Activated naive CD4-positive, alpha-beta T cell treated with Interleukin-2 at 50 U/mL for 16 hours (primary cell): ENCODE results near the gene RPL22.

Experiments
- DNase-seq: peaks from one replicate; pipeline ENCODE4 v3.0.0-alpha.2; 2020

Gene RPL22

DNA sequence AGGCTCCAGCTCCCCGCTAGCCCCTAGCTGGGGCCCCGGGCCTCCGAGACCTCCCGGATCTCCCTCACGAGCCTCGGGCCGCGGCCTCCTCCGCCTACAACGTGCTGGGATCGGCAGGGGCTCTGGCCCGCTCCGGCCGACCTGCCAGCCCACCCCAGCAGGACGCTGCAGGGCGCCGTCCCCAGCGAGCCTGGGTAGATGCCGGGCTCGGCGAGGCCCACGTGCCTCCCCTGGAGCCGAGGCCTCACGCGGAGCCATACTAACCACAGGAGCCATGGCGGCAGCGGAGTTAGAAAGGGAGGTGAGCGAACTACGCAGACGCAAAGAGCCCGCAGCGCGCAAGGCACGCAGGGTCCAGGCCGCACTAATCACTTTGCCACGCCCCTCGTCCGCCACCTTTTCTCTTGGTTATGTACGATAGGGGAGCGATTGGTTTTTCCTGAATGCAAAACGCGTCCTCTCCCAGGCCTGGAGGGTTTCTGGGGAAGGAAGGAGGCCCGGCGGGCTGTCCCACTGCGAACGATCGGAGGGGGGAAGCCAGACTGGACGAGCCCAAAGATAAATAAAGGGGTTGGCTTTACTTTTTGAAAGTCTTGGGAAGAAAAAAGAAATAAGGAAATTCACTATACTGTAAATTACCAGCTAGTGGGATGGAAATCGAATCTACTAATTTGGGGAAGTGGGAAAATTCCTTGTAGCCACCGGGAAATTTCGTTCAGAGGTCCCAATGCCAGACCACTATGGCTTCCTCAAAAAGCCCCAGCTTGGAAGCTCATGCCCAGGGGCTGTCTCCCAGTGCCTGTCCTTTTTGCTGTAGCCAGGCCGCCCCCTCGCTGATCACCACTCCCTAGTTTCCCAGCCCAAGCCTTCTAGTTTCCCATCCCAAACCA lies at the start of gene RPL22:
TSS of gene RPL22 (minus strand) at position 298 of the 890 bp plus-strand sequence. CDS start at position 276, 22 bp downstream.
- peak; percentile 99 for DNase-seq

- no peak for DNase-seq
These were observed 48.9 kb upstream of the RPL22 start for GRCh38 chr1:6248161-6248776.

GRCh38 chr1:6247651-6248050 lies 48.3 kb upstream of the RPL22 start:
- no peak for DNase-seq

DNA sequence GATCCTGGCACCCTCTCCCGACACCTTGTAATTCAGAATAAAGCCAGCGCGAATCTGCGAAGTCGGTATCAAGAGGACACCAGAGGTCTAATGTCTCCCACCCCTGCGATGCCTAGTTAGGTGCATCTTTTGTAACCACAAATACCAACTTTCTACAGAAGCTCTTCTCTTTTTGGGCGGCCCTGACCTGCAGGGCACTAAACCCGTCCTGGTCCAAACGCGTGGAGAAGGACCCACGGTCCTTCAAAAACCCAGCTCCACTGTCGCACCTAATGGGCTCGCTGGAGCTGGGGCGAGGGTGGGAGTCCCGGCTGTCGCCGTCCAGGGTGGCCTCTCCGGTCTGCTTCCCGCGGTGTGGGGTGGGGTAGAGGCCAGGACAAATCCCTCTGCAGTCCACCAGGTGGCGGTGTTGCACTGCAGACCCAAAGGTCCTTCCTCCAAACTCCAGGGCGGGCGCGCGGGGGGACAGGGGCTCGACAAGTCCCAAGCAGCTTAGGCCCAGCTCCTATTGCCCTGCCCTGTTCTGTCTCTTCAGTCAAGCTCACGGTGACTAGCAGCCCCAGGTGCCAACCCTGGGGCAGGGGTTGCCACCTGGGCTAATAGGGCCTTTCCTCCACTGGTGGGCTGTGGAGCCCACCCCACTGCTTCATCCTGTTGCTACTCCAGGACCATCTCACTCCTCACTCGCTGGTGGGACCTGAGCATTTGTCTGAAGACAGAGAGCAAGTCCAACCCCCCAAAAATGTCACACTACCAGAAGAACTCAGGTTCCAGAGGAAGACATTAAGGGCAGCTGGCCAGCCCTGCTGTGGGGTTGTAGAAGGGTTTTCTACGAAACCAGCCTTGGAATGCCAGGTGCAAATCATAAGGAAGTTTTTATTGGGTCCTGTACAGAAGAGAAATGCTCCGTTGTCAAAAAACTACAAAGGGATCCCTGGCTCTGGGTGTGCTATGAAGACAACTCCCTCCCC lies 47.4 kb upstream of the RPL22 start:
- peak; percentile 81 for DNase-seq

- DNase-seq = peak; percentile 44
These were observed 46.6 kb upstream of the RPL22 start for GRCh38 chr1:6245869-6246496.

DNA sequence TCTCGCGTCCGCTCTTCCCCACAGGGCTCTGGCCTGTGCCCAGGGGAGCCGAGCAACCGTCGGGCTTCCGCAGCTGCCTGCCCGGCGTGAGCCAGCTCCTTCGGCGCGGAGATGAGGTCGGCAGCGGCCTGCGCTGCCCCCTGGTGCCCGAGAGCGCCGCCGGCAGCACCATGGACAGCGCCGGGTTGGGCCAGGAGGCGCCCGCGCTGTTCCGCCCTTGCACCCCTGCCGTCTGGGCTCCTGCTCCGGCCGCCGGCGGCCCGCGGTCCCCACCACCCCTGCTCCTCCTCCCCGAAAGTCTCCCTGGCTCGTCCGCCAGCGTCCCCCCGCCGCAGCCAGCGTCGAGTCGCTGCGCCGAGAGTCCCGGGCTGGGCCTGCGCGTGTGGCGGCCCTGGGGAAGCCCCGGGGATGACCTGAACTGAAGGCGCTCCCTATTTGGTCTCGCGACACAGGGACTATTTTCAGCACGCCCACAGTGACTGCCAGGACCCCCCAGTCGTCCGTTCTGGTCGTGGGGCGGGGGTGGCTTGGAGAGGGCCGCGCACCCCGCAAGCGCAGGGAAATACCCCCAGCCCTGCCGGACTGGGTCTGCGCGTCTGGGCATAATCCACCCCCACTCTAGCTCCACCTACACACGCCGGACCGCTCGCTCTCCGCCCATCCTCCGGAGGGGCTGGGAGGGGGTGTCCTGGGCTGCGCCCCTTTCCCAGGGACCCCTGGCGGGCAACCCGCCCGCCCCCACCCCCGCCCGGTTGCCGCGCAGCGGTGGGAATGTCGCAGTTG lies 45.9 kb upstream of the RPL22 start:
- peak; percentile 80 for DNase-seq

DNA sequence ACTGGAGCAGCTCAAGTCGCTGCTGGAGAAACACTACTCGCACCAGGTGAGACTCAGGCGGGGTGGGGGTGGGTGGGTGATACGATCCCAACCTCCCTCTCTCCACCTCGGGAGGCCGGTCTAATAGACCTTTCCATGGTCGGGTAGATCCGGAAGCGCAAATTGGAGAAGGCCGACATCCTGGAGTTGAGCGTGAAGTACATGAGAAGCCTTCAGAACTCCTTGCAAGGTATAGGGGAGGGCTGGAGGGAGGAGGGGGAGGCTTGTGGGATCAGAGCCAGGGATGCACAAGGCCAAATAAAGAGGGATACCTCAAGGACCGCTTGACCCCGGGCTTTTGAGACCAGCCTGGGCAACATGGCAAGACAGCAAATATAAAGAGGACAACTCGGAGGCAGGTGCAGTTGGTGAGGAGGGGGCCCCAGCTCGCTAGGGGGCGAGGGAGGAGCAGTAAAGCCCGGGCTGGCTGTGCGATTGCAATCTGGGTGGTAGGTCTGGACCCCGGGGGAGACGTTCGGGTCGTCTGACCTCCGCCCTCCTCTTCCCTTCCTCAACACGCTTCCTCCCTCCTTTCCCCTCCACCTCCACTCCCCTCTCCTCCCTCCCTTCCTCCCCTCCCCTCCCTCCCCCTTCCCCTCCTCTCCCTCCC lies 45.1 kb upstream of the RPL22 start:
- DNase-seq = no peak

GRCh38 chr1:6243993-6244392 lies 44.6 kb upstream of the RPL22 start, which contains the start of gene HES3:
Gene HES3 (plus strand): TSS chr1:6244179. CDS start chr1:6244366, 187 bp downstream.
- no peak for DNase-seq

DNA sequence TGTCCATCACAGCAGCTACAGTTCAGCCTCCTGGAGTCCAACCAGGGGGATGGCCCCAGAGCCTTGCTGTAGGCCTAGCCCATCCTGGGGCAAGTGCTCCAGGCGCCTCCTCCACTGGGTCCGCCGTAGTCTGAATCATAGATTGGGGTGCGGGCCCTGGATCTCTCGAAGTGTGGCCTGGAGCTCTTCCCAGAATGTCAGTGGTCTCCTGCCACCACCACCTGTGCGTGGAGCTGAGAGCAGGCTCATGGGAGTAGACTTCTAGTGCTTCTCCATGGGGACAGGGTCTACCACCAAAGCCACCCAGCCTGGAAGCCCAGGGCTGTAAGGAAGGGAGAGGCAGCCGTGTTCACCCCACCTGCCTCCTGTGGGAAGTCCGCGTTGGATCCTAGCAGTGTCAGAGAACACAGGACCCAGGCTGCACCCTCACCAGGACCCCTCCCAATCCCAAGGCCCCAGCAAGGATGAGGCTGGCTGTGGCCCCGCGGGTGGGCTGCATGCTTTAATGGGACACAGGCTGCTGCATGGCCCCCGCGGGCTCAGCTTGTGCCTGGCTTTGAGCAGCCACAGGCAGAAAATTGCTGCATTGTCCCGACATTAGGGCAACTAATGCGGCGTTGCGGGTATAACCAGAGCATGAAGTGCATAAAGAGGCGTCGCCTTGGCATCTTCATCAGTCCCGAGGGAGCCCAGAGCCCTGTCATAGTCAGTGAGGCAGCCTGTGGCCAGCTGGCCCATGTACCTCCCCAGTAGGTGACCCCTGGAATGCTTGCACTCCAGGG lies 43.8 kb upstream of the RPL22 start:
- DNase-seq = no peak

- DNase-seq = no peak
These were observed 42.7 kb upstream of the RPL22 start for GRCh38 chr1:6241887-6242740.

DNA sequence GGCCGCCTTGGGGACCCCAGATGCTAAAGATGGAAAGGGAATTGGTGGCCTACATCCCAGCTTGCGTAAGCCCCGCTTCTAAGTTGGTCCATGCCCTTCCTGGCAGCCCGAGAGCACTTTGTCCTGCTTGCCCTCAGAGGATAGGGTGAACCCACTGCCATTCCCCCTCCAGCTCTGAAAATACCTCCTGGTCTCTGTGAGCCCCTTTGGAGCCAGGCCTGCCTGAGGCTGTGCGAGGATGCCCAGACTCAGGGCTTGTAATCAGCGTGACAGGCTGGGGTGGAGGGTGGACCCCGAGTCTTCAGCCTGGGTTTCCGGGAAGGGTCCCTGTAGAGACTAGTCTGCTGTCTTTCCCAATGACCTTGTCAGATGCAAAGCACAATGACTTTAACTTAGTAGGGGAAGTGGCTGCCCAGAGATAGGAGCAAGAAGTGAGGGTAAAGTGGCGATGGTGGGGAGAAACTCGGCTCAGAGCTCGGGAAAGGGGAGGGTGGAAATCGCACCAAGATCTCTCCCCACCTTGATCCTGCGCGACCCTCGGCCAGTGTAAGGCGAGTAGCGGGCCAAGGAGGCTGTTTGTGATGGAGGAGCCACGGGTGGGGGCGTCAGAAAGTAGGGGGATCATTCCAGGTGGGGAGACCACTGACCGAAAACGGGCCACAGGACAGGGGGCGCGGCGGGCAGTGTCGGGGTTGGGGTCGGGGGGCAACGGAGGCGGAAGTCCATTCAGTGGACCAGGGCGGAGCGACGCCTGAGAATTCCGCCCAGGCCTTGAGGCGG lies 41.9 kb upstream of the RPL22 start:
- DNase-seq = no peak

GRCh38 chr1:6239950-6240768 lies 40.8 kb upstream of the RPL22 start:
- DNase-seq = no peak

GRCh38 chr1:6239213-6239752 lies 39.9 kb upstream of the RPL22 start:
- no peak for DNase-seq

DNA sequence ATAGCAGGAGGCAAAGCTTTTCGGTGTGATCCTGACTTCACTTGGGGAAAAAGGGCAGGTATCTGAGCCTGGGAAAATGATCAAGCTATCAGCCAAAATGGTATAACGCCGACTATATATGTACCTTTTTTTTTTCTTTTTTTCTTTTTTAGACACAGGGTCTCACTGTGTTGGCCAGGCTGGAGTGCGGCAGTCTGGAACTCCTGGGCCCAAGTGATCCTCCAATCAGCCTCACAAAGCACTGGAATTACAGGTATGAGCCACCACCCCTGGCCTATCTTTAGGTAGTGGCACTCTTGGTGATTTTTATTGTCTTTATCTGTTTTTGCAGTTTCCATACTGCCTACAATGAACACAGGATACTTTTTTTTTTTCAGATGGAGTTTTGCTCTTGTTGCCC lies 37.7 kb upstream of the RPL22 start:
- no peak for DNase-seq

DNA sequence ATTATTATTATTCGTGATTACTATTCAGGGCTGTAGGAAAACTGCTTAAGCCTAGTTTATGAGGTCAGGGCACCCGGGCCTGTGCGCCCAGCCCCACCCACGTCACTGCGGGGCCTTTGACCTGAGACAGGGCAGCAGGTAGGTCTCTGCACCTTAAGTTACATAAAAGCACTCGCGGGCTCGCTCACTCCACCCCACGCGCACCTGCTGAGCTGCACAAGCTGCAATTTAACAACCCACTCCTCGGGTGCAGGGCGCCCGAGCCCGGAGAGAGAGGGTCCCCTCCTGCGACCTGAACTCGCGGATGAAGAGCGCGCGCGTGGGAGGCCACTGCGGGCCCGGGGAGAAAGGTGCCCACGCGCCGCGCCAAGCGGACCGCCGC lies 35.9 kb upstream of the RPL22 start:
- DNase-seq = no peak

DNA sequence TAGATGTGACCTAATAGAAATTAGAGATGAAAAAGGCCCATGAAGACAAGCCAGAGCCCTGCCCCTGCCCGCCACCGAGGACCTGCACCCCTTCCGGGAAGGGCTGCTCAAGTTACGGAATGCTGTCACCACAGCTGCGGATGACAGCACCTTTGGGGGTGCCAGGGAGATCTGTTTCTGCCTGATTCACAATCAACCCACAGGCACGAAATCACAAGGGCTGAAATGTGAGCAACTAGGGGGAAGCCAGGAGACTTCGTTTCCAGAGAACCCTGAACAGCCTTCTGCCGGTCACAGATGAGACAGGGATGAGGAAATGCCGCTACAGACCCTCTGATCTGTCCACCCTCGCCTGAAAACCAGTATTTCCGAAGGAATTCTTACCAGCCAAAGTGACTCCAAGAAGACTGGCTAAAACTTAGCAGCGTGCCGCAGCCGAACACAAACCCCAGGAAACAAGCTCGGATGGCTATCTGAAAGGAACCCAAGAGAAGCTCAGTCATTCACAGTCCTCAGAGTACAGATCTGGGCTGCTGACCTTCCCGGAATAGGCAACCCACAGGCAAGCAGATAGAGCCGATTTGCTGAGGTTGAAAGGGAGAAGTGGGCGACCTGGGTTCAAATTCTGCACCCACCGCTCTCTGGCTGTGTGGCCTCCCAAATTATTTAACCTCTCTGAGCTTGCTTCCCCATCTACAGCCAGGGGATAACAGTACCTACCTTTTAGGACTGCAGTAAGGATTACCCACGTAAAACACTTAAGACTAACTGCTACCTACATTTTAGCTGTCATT lies 35.3 kb upstream of the RPL22 start:
- DNase-seq = no peak
